ENCODE data around the gene GRM3.

Gene GRM3

DNA sequence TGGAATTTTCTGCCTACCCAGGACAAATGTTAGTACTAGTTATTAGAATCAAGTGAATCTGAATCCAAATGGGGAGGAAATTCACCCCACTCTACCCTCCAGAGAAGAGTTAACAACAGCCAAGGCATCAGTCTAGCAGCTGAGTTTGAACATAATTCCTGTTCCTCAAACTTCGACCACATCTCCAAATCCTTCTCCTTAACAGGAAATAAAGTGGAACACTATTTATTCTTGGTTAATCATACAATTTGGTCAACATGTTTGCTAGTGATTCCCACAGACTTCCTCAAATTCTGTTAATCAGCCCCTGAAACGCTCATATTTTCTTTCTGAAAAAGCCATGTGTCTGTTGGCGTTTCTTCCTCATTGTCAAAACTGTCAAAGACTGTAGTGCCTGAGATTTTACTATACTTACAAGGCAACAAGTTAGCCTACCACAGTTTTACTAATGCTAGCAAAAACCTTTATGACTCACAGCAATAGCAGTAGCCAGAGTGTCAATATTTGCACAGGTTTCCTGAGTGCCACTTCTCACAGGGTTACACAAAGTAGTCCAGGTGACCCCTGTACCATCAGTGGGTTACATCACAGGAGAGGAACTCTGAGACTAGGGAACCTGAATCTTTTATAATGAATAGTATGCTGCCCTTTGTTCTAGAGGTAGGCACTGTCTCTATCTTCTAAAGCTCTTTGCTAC lies 202.9 kb downstream of the GRM3 start:
- DNase-seq (ENCODE audit: low read depth): no peak
- H3K4me3 ChIP-seq (ENCODE audit: low read depth, low read length): no peak overlapping the region
- TF ChIP-seq, protein P1, sequence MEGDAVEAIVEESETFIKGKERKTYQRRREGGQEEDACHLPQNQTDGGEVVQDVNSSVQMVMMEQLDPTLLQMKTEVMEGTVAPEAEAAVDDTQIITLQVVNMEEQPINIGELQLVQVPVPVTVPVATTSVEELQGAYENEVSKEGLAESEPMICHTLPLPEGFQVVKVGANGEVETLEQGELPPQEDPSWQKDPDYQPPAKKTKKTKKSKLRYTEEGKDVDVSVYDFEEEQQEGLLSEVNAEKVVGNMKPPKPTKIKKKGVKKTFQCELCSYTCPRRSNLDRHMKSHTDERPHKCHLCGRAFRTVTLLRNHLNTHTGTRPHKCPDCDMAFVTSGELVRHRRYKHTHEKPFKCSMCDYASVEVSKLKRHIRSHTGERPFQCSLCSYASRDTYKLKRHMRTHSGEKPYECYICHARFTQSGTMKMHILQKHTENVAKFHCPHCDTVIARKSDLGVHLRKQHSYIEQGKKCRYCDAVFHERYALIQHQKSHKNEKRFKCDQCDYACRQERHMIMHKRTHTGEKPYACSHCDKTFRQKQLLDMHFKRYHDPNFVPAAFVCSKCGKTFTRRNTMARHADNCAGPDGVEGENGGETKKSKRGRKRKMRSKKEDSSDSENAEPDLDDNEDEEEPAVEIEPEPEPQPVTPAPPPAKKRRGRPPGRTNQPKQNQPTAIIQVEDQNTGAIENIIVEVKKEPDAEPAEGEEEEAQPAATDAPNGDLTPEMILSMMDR (IDR thresholded peaks at IDR 0.05; ENCODE audit: low read depth, low read length): no peak
- TF ChIP-seq POLR2A (IDR thresholded peaks at IDR 0.05; ENCODE audit: extremely low read depth, insufficient read length) (no peak), MYC (IDR thresholded peaks at IDR 0.05; ENCODE audit: low read depth, low read length) (no peak)

DNA sequence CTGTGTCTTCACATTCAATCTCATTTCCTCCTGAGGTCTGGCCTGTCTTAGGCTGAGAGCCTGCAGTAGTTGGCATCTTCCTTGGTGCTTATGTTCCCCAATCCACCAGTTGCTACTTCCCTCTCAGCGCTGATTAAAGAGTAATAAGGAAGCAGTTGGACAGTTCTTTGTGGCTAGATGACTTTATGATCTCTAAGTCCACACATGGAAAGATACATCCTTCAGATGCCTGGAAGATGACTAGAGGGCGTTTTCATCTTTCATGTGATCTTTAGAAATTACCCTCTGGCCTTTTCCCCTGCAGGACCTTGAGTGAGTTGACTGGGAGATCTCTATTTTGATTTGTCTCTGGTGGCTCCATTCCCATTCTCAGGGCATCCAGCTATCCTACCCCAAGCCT lies 204.5 kb downstream of the GRM3 start:
- TF ChIP-seq POLR2A (IDR thresholded peaks at IDR 0.05; ENCODE audit: extremely low read depth, insufficient read length) (no peak), MYC (IDR thresholded peaks at IDR 0.05; ENCODE audit: low read depth, low read length) (no peak)
- TF ChIP-seq, protein P1 (IDR thresholded peaks at IDR 0.05; ENCODE audit: low read depth, low read length): no peak
- TF ChIP-seq, protein P2, sequence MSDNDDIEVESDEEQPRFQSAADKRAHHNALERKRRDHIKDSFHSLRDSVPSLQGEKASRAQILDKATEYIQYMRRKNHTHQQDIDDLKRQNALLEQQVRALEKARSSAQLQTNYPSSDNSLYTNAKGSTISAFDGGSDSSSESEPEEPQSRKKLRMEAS (IDR thresholded peaks at IDR 0.05; ENCODE audit: low read depth, low read length): no peak
- H3K4me3 ChIP-seq (ENCODE audit: low read depth, low read length): no peak overlapping the region
- DNase-seq (ENCODE audit: low read depth): no peak

DNA sequence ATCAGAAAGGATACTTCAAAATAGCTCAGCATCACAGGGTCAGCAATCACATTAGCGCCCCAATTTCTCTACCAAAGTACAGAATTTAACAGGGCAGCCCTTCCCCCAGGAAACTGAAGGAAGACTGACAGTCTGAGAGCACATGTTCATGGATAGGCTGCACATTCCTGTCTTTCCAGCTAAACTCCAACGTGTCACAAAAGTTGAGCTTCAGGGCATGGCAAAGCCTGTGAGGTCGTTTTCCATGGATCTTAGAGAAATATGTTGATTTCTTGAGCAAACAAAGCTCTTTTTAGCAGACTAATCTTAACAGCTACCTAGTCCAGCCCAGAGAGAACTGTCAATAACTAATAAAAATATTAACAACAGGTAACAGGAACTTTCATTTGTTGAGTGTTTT lies 207.9 kb downstream of the GRM3 start:
- H3K4me3 ChIP-seq (ENCODE audit: low read depth, low read length): no peak overlapping the region
- no peak for TF ChIP-seq MYC (IDR thresholded peaks at IDR 0.05; ENCODE audit: low read depth, low read length)
- TF ChIP-seq, protein P2 (IDR thresholded peaks at IDR 0.05; ENCODE audit: low read depth, low read length): no peak
- TF ChIP-seq, protein P1 (IDR thresholded peaks at IDR 0.05; ENCODE audit: low read depth, low read length): no peak
- no peak for TF ChIP-seq POLR2A (IDR thresholded peaks at IDR 0.05; ENCODE audit: extremely low read depth, insufficient read length)
- no peak for DNase-seq (ENCODE audit: low read depth)

DNA sequence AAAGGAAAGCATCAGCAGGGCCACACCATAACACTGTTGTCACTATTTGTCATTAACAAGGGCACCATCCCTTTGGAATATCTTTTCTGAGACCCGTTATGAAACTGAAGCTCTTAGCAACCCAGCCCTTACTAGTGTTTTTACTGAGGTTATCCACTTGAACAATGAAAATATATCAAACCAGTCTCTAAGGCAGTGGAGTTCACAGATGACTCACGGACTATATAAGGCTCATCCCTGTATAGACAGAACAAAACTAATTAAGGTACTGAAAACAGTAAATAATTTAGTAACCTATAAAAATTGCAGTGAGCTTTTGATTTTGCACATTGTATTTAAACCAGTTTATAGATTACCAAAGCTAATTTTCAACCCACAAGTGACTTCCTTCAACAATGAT lies 219.7 kb downstream of the GRM3 start:
- H3K4me3 ChIP-seq (ENCODE audit: low read depth, low read length): no peak overlapping the region
- TF ChIP-seq, protein P2 (IDR thresholded peaks at IDR 0.05; ENCODE audit: low read depth, low read length): no peak
- no peak for DNase-seq (ENCODE audit: low read depth)

DNA sequence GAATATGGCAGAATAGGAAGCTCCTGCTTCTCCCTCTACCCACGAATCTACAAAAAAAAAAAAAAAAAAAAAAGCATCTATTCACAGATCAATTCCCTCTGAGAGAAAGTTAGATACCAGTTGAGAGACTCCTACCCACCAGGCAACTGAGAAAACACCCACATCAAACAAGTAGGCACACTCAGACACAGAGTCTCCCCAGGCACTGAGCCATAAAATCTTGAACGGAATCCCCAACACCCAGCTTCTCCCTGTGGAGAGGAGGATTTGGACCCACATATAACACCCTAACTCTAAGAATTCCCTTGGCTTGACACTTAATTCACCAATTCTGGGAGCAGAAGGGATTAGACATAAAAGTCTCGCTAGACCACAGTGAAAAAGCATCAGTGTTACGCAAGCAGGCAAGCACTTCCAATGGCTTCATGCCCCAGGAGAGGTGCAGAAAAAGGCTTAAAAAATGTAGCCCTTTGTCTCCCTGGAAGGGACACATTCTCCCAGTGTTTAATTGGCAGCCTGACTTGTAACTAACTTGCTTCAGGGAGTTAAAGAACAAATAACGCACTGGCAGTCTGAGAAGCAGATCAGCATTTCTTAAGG lies 223.6 kb downstream of the GRM3 start:
- no peak for DNase-seq (ENCODE audit: low read depth)
- H3K4me3 ChIP-seq (ENCODE audit: low read depth, low read length): no peak overlapping the region
- TF ChIP-seq, protein P2 (IDR thresholded peaks at IDR 0.05; ENCODE audit: low read depth, low read length): no peak
- TF ChIP-seq POLR2A (IDR thresholded peaks at IDR 0.05; ENCODE audit: extremely low read depth, insufficient read length): no peak
- TF ChIP-seq, protein P1 (IDR thresholded peaks at IDR 0.05; ENCODE audit: low read depth, low read length): no peak
- TF ChIP-seq MYC (IDR thresholded peaks at IDR 0.05; ENCODE audit: low read depth, low read length): no peak

DNA sequence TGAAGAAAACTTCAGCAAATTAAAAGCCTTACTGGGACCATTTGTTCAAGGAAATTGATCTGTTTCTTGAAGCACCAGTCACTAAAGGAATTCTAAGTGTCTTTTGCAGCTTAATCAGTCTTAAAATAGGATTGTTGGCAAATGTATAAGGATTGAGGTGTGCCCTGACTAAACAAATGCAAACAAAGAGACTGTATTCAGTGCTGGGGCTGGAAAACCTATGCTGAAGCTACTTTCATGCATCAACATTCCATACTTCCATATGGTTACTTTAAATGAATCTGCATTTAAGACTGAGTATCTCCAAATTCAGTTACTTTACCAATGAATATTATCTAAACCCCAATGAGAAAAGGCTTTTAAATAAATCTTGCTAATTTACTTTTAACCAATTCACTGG lies 232.4 kb downstream of the GRM3 start:
- H3K4me3 ChIP-seq (ENCODE audit: low read depth, low read length): no peak overlapping the region
- DNase-seq (ENCODE audit: low read depth): no peak
- TF ChIP-seq POLR2A (IDR thresholded peaks at IDR 0.05; ENCODE audit: extremely low read depth, insufficient read length) (no peak), MYC (IDR thresholded peaks at IDR 0.05; ENCODE audit: low read depth, low read length) (no peak)
- TF ChIP-seq, protein P2 (IDR thresholded peaks at IDR 0.05; ENCODE audit: low read depth, low read length): no peak
- TF ChIP-seq, protein P1 (IDR thresholded peaks at IDR 0.05; ENCODE audit: low read depth, low read length): no peak
